ENCODE results near the gene POC1B.

POC1B gene

GRCh38 chr12:89386138-89386537 is 139.7 kb downstream of the POC1B start:
- DNase-seq (ENCODE audit: low read depth) = no peak
- no peak for TF ChIP-seq CTCF (IDR thresholded peaks at IDR 0.05; ENCODE audit: low read depth, low read length)
- no peak for TF ChIP-seq POLR2A (IDR thresholded peaks at IDR 0.05; ENCODE audit: extremely low read depth, insufficient read length)
- no peak for TF ChIP-seq MAX (IDR thresholded peaks at IDR 0.05; ENCODE audit: low read depth, low read length)
- TF ChIP-seq MYC (IDR thresholded peaks at IDR 0.05; ENCODE audit: low read depth, low read length) = no peak

GRCh38 chr12:89384807-89385206 is 141.0 kb downstream of the POC1B start:
- TF ChIP-seq CTCF (IDR thresholded peaks at IDR 0.05; ENCODE audit: low read depth, low read length) = no peak
- no peak for TF ChIP-seq POLR2A (IDR thresholded peaks at IDR 0.05; ENCODE audit: extremely low read depth, insufficient read length)
- TF ChIP-seq MYC (IDR thresholded peaks at IDR 0.05; ENCODE audit: low read depth, low read length) = no peak
- TF ChIP-seq MAX (IDR thresholded peaks at IDR 0.05; ENCODE audit: low read depth, low read length) = no peak
- no peak for DNase-seq (ENCODE audit: low read depth)
- H3K4me3 ChIP-seq (ENCODE audit: low read depth, low read length) = no peak overlapping the region

More at GRCh38 chr12:89386138-89386537, 139.7 kb downstream of the POC1B start:
- no peak overlapping the region for H3K4me3 ChIP-seq (ENCODE audit: low read depth, low read length)

DNA sequence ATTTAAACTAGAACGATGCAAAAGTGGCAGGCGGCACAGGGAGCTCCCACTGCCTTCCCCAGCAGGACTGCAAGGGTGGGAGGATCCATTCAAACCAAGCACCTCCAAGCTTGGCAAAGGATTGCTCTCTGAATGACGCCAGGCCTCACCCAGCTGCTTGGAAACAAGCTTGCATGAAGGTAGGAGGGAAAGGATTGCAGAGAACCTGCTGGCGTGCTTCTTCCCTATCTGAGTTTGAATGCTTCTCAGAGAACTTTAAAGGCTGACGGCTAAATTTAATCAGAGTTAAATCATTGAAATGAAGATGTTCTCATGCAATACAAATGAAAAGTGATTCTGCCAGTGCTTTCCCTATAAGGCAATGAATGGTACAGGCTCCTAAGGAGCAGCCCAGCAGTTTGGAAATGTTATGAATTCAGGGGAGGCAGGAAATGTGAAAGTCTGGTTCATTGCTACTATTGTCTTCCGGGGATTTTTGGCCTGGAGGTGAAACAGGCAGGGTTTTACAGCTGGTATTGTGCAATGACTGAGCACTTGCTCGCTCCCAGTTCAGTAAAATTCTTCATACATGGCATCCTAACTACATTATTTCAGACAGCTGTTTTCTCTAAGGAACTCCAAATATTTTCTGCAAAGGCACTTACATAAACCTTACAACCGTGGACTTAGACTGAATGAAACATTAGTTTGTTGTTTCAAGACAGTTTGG is 141.6 kb downstream of the POC1B start:
- peak; percentile 90 for DNase-seq (ENCODE audit: low read depth)
- TF ChIP-seq MYC (IDR thresholded peaks at IDR 0.05; ENCODE audit: low read depth, low read length) = no peak
- TF ChIP-seq POLR2A (IDR thresholded peaks at IDR 0.05; ENCODE audit: extremely low read depth, insufficient read length) = no peak
- peak; percentile 6; the same call in 1 of the 2 replicates for TF ChIP-seq MAX (IDR thresholded peaks at IDR 0.05; ENCODE audit: low read depth, low read length)
- H3K4me3 ChIP-seq (ENCODE audit: low read depth, low read length) = peak overlapping the region; percentile 27

DNA sequence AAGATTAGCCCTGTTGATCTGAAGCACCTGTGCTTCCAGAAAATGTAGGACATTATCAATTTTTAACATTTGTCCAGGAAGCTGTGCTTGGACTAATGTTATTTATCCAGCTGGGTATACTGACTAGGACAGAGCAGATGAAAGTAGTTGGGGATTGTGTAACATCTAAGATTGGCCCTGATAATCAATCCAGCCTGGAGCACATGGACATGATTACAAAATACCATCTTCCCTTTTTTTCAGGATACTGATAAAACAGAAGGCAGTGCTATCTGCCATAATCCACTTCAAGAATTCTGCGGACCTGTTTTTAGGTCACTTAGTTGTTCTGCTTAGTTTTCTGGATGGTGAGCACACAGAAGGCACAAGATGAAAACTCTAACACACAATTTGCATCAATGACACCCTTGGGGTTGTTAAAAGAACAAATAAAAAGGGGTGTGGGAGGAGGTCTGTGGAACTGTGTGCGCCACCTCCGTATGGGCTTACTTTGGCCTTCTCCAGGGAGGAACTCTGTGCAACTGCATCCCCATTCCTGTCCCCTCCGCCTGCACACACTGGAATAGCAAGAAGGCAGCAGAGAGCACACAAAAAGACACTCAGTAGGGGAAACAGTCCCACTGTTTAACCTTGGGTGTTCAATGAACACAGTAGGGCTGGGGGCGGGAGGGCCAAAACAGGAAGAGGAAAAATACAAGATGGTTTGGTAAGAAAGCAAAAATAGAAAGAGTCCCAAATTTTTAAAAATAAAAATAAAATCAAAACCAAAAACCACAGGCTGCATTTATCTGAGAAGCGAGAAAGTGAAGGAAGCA is 142.4 kb downstream of the POC1B start:
- DNase-seq (ENCODE audit: low read depth) = peak; percentile 74
- peak overlapping the region; percentile 27 for H3K4me3 ChIP-seq (ENCODE audit: low read depth, low read length)
- TF ChIP-seq MAX (IDR thresholded peaks at IDR 0.05; ENCODE audit: low read depth, low read length) = peak; percentile 74
- TF ChIP-seq POLR2A (IDR thresholded peaks at IDR 0.05; ENCODE audit: extremely low read depth, insufficient read length) = no peak
- peak; percentile 79 for TF ChIP-seq MYC (IDR thresholded peaks at IDR 0.05; ENCODE audit: low read depth, low read length)
- no peak for TF ChIP-seq CTCF (IDR thresholded peaks at IDR 0.05; ENCODE audit: low read depth, low read length)

DNA sequence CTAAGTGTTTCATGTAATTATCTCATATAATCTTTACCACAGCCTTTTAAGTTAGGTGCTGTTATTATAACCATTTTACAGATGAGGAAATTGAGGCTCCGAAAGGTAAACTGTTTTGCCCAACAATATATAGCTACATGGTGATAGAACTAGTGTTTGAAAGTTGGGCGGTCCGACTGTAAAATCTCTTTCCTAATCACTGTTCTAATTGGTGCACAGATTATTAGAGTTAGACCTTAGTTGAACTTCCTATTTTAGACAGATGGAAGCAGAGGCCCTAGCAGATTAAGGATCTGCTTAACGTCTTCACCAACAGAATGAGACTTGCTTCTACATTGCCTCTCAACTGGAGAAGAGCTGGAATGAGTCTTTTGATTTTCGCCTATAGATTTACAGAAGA is 143.5 kb downstream of the POC1B start:
- DNase-seq (ENCODE audit: low read depth) = peak; percentile 69
- TF ChIP-seq POLR2A (IDR thresholded peaks at IDR 0.05; ENCODE audit: extremely low read depth, insufficient read length) (no peak), MYC (IDR thresholded peaks at IDR 0.05; ENCODE audit: low read depth, low read length) (no peak), CTCF (IDR thresholded peaks at IDR 0.05; ENCODE audit: low read depth, low read length) (no peak), MAX (IDR thresholded peaks at IDR 0.05; ENCODE audit: low read depth, low read length) (no peak)

More for the DNA sequence above, 143.5 kb downstream of the POC1B start:
- H3K4me3 ChIP-seq (ENCODE audit: low read depth, low read length) = no peak overlapping the region

Data from NB4 (cell line).